Lower lobe of right lung (tissue), 2 donors: Measurements from ENCODE around the gene WNK2. TPM values are rescaled to one million over a fixed set of nuclear protein-coding genes. Genes with fewer than 3 reads are reported as not detected.
A peak's percentile ranks its signal among the peaks of the same experiment; 100 is the strongest.

Experiments
- ATAC-seq, 2 donors: fragments of 200-7000 bp; cut with Tn5 transposase; one replicate each; pipeline ENCODE4 v1.9.1; 2020 to 2022; ENCODE audit warnings: mild to moderate bottlenecking in 2 of 2, moderate library complexity in 2 of 2
- DNase-seq: peaks from one replicate; pipeline ENCODE4 v3.0.0-alpha.2; 2020
- H3K27ac ChIP-seq: fragments of 200-600 bp; one replicate; pipeline ENCODE4 v1.8.0; 2022
- H3K27me3 ChIP-seq: fragments of 200-600 bp; one replicate; pipeline ENCODE4 v1.8.0; 2022; ENCODE audit warnings: low read depth
- H3K36me3 ChIP-seq: fragments of 200-600 bp; one replicate; pipeline ENCODE4 v1.8.0; 2022; ENCODE audit warnings: mild to moderate bottlenecking
- H3K4me1 ChIP-seq: fragments of 200-600 bp; one replicate; pipeline ENCODE4 v1.8.0; 2022
- H3K4me3 ChIP-seq: fragments of 200-600 bp; one replicate; pipeline ENCODE4 v1.8.0; 2022; ENCODE audit warnings: mild to moderate bottlenecking
- H3K9me3 ChIP-seq: fragments of 200-600 bp; one replicate; pipeline ENCODE4 v1.8.0; 2022
- intact Hi-C: fragments of 100-400 bp; cut with DNase I; formaldehyde crosslinking; loops from one replicate; pipeline ENCODE4 v1.11.0; 2022
- total RNA-seq: library from RNA; stranded (reverse); fragmentation: NEBNext Ultra II Directional; extraction: Animal tissue kit (Norgen Biotek cat#: 25700); gene quantifications from one replicate; pipeline ENCODE4 v1.2.1, GENCODE V29; 2021
- TF ChIP-seq, protein P1 (sequence below): fragments of 200-600 bp; IDR thresholded peaks from one replicate; pipeline ENCODE4 v1.8.0; 2022; ENCODE audit warnings: antibody characterized with exemption, mild to moderate bottlenecking
- donor health status: DM: no; HTN: yes; CAD: no; lungs with severe emphysema.

Gene WNK2
- total RNA-seq, 1 donor from 2014 or later = 7.7 TPM

DNA sequence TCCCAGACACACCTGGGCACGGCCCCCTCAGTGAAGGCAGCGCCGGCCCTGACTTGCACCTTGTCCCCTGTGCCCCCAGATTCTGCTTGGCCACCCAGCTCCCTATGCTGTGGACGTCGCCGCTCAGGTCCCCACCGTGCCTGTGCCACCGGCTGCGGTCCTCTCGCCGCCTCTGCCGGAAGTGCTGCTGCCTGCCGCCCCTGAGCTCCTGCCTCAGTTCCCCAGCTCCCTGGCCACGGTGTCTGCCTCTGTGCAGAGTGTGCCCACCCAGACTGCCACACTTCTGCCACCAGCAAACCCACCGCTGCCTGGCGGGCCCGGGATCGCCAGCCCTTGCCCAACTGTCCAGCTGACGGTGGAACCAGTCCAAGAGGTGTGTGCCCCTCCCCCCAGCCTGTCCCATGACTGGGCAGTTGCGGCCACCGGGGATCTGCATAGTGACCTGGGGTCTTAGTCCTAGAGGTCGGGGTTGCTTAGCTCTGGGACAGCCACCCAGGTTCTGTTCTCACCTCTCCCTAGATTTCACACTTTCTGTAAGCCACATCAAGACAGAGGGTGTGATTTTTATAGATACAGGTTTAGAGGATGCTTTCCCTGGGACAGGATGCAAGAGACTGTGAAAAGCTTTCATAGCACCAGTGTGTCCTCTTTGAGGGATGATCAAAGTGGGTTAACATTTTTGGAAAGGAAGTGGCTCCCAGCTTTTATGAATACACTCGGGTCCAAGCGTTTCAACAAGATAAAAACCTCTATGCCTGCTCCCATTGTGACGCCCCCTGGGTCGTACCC is 78.0 kb downstream of the WNK2 start:
- no peak for ATAC-seq
- DNase-seq = peak; percentile 41
- H3K27ac ChIP-seq = no peak overlapping the region

DNA sequence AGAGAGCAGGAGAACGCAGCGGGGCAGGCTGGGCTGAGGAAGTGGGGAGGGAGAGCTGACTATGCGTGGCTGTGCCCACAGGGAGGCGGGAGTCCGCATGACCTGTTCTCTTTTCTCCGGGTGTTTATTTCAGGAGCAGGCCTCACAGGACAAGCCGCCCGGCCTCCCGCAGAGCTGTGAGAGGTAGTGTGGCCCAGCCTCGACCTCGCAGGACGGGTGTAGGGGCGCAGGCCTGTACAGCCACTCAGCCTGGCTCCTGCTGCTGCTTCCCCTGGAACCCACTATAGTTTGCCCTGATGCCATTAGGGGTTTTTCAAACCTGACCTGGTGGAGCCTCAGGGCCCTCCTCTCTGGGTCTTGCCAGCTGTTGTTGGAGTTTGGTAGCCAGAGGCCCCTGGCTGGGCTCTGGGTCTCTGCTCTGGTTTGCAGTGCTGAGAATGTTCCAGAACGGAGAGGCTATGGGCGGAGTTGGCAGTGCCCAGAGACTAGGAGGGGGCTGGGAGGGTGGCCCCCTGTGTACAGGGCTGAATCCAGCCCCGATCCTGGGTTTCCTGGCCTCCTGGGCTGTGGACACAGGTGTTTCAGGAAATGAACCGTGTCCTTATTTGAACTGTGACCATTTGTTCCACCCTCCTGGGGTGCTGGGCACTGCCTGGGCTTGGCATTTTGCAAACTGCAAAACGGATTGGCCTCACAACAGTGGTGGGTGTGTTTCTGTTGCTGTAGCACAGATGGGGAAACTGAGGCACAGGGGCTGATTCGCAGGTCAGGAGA is 78.8 kb downstream of the WNK2 start:
- intact Hi-C loops = no loop called here
- no peak overlapping the region for H3K27ac ChIP-seq

More for the DNA sequence above, 78.0 kb downstream of the WNK2 start:
- no peaks in the 10 kb centered on the region for H3K4me1 ChIP-seq
- no peaks in the 10 kb centered on the region for H3K36me3 ChIP-seq
- H3K4me3 ChIP-seq = no peak overlapping the region
- H3K27me3 ChIP-seq = no peaks in the 10 kb centered on the region
- intact Hi-C loops = no loop called here
- TF ChIP-seq, protein P1, sequence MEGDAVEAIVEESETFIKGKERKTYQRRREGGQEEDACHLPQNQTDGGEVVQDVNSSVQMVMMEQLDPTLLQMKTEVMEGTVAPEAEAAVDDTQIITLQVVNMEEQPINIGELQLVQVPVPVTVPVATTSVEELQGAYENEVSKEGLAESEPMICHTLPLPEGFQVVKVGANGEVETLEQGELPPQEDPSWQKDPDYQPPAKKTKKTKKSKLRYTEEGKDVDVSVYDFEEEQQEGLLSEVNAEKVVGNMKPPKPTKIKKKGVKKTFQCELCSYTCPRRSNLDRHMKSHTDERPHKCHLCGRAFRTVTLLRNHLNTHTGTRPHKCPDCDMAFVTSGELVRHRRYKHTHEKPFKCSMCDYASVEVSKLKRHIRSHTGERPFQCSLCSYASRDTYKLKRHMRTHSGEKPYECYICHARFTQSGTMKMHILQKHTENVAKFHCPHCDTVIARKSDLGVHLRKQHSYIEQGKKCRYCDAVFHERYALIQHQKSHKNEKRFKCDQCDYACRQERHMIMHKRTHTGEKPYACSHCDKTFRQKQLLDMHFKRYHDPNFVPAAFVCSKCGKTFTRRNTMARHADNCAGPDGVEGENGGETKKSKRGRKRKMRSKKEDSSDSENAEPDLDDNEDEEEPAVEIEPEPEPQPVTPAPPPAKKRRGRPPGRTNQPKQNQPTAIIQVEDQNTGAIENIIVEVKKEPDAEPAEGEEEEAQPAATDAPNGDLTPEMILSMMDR = no peak
- no peaks in the 10 kb centered on the region for H3K9me3 ChIP-seq

DNA sequence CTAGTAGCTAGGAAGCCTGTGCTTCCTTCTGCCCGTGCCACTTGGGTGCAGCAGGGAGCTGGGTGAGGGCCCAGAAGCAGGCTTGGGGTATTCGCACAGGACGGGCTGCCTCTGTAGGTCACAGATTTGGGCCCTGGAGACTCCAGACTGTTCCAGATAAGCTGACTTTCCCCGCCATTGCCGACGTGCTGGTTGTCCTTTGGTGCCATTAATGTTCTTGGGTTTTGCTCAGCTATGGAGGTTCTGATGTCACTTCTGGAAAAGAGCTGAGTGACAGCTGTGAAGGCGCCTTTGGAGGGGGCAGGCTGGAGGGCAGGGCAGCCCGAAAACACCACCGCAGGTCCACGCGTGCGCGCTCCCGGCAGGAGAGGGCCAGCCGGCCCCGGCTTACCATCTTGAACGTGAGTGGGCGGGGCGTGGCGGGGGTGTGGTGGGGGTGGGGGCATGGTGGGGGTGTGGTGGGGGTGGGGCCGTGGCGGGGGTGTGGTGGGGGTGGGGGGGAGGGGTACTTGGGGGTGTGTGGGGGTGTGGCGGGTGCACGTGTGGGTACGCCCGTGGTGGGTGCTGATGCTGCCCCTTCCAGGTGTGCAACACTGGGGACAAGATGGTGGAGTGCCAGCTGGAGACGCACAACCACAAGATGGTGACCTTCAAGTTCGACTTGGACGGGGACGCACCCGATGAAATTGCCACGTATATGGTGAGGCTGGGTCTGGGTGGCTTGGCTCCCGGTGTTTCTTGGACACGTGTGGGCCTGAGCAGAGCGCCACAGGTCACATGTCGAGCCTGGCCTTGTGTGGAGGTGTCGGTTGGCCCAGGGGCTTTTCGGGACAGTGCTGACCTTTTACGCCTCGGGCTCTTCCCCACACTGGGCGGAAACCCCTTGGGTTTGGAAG is 79.6 kb downstream of the WNK2 start:
- intact Hi-C loops = no loop called here
- Histone ChIP-seq H3K9me3 (no peaks in the 10 kb centered on the region), H3K4me1 (no peaks in the 10 kb centered on the region), H3K27ac (no peak overlapping the region), H3K4me3 (no peak overlapping the region), H3K36me3 (no peaks in the 10 kb centered on the region), H3K27me3 (peaks cover 6% of the 10 kb centered on the region)
- DNase-seq (peak; percentile 30), ATAC-seq (no peak)
- TF ChIP-seq, protein P1 = no peak

More for the DNA sequence above, 78.8 kb downstream of the WNK2 start:
- DNase-seq (peak; percentile 32), ATAC-seq (no peak)
- no peaks in the 10 kb centered on the region for H3K36me3 ChIP-seq
- TF ChIP-seq, protein P1 = no peak
- peaks cover 4% of the 10 kb centered on the region for H3K27me3 ChIP-seq
- no peaks in the 10 kb centered on the region for H3K9me3 ChIP-seq
- no peak overlapping the region for H3K4me3 ChIP-seq
- no peaks in the 10 kb centered on the region for H3K4me1 ChIP-seq

DNA sequence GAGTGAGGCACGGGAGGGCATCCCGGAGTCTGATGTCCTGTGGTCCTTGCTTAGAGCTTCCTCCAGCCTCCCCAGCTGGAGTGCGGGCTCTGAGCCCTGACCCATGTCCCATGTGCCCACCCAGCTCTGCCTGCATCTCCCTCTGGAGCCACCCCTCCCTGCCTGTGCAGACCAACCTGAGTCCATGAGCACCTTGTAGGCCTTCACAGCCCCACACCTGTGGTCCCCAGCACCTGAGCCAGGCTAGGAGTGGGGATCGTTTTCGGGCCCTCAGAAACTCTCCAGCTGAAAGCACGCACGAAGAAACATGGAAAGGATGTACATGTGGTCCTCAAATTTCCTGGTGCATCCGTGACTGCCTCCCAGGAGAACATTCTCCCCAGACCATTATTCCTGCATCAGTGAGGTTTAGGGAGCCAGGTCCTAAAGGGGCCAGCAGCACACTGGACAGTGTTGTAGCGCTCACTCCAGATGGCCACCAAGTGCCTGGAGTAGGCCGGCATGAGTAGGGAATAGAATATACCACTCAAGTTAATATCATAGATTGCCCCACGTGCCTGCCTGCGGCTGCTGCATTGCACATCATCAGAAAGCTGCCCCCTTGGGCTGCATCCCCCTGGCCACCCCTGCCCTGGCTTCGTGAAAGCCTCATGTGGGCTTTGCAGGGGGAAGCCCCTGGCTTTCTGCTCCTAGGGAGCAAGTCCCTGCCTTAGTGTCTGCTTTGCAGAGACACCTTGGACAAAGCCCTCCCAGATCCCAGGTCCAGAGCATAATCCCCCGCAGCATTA is 80.6 kb downstream of the WNK2 start:
- no peak for DNase-seq
- TF ChIP-seq, protein P1 = no peak

More for the DNA sequence above, 80.6 kb downstream of the WNK2 start:
- Histone ChIP-seq H3K9me3 (no peaks in the 10 kb centered on the region), H3K4me3 (no peak overlapping the region), H3K4me1 (no peaks in the 10 kb centered on the region), H3K27ac (no peak overlapping the region), H3K27me3 (peaks cover 6% of the 10 kb centered on the region), H3K36me3 (no peaks in the 10 kb centered on the region)
- intact Hi-C loops = no loop called here
- ATAC-seq = no peak
